ENCODE data around the gene EPN3. TPM values are rescaled to one million over a fixed set of nuclear protein-coding genes. Genes with fewer than 3 reads are reported as not detected.

EPN3 gene
- total and polyA plus RNA-seq, 2 donors (not counting 1 experiment from before 2014, with no cell fraction given) = not detected

DNA sequence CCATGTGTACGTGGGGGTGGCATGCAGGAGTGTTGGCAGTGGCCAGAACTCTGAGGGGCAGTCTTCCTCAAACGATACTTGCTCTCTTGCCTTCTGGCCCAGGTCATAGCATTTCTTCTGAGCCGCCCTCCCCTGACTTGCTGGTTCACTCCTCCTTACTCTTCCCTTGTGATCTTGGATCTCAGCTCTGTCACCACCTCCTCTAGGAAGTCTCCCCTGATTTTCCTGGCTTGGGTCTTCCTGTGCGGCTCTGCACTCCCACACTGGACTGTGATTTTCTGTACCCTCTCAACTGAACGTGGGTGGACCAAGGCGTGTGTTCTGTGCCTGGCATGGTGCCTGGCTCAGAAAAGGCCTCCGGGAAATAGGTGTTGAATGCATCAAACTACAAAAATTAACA, 2.9 kb downstream of the EPN3 start:
- ATAC-seq (ENCODE audit: low read depth) (no peak), DNase-seq (no peak)
- no peaks in the 10 kb centered on the region for H3K79me2 ChIP-seq (ENCODE audit: control insufficient read depth, insufficient read depth, low read length)
- Mint-ChIP-seq H3K27ac (no peak overlapping the region), H3K4me1 (peaks cover 9% of the 10 kb centered on the region), H3K4me3 (no peak overlapping the region), H3K27me3 (peaks cover 55% of the 10 kb centered on the region), H3K9me3 (ENCODE audit: insufficient read depth) (no peaks in the 10 kb centered on the region)
- H3K27ac ChIP-seq (ENCODE audit: low read length in 2 of 2) = no peak overlapping the region
- CTCF ChIA-PET = interaction anchor here (0.7 kb wide), 1 partner anchor 51 kb away, joined by 3 read pairs; no protein-coding TSS in a partner anchor
- no peak overlapping the region for H3K9ac ChIP-seq (ENCODE audit: low read length)
- H3K4me1 ChIP-seq (ENCODE audit: control insufficient read depth in 2 of 2, insufficient read depth in 2 of 2, low read length in 2 of 2) = peaks cover 12 to 15% of the 10 kb centered on the region in 2 donors
- H2AFZ ChIP-seq (ENCODE audit: insufficient read depth, low read depth, low read length, poor library complexity, severe bottlenecking) = no peak overlapping the region
- peaks cover 0 to 4% (median 0%) of the 10 kb centered on the region in 3 donors for H3K9me3 ChIP-seq (ENCODE audit: control extremely low read depth in 1 of 3, control insufficient read depth in 2 of 3, insufficient read depth in 1 of 3, low read length in 2 of 3)
- WGBS (ENCODE audit: insufficient coverage) = 89% methylated on average over 3 of the region's 7 CpGs
- no peaks in the 10 kb centered on the region for H3K36me3 ChIP-seq (replicated peaks in 1 of 2; ENCODE audit: control extremely low read depth in 1 of 2, control insufficient read depth in 1 of 2, extremely low read depth in 1 of 2, insufficient read depth in 2 of 2, low read length in 1 of 2)
- no peak overlapping the region for H3K4me3 ChIP-seq (ENCODE audit: control extremely low read depth in 1 of 5, extremely low read depth in 1 of 5, insufficient read depth in 1 of 5, low read depth in 2 of 5, low read length in 4 of 5)
- H3K4me2 ChIP-seq (replicated peaks; ENCODE audit: low read depth, low read length, poor library complexity, severe bottlenecking) = no peak overlapping the region
- TF ChIP-seq, protein P1, sequence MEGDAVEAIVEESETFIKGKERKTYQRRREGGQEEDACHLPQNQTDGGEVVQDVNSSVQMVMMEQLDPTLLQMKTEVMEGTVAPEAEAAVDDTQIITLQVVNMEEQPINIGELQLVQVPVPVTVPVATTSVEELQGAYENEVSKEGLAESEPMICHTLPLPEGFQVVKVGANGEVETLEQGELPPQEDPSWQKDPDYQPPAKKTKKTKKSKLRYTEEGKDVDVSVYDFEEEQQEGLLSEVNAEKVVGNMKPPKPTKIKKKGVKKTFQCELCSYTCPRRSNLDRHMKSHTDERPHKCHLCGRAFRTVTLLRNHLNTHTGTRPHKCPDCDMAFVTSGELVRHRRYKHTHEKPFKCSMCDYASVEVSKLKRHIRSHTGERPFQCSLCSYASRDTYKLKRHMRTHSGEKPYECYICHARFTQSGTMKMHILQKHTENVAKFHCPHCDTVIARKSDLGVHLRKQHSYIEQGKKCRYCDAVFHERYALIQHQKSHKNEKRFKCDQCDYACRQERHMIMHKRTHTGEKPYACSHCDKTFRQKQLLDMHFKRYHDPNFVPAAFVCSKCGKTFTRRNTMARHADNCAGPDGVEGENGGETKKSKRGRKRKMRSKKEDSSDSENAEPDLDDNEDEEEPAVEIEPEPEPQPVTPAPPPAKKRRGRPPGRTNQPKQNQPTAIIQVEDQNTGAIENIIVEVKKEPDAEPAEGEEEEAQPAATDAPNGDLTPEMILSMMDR (IDR thresholded peaks at IDR 0.05) = no peak
- intact Hi-C loops (cut with micrococcal nuclease) = no loop called here
- no peaks in the 10 kb centered on the region for H4K20me1 ChIP-seq (ENCODE audit: control insufficient read depth, insufficient read depth, low read length, poor library complexity, severe bottlenecking)
- H3K27me3 ChIP-seq (replicated peaks in 1 of 4; ENCODE audit: control extremely low read depth in 1 of 4, control insufficient read depth in 3 of 4, insufficient read depth in 4 of 4, low read length in 3 of 4) = peaks cover 0 to 41% (median 19%) of the 10 kb centered on the region in 4 experiments
- POLR2A ChIA-PET = no interaction called here

DNA sequence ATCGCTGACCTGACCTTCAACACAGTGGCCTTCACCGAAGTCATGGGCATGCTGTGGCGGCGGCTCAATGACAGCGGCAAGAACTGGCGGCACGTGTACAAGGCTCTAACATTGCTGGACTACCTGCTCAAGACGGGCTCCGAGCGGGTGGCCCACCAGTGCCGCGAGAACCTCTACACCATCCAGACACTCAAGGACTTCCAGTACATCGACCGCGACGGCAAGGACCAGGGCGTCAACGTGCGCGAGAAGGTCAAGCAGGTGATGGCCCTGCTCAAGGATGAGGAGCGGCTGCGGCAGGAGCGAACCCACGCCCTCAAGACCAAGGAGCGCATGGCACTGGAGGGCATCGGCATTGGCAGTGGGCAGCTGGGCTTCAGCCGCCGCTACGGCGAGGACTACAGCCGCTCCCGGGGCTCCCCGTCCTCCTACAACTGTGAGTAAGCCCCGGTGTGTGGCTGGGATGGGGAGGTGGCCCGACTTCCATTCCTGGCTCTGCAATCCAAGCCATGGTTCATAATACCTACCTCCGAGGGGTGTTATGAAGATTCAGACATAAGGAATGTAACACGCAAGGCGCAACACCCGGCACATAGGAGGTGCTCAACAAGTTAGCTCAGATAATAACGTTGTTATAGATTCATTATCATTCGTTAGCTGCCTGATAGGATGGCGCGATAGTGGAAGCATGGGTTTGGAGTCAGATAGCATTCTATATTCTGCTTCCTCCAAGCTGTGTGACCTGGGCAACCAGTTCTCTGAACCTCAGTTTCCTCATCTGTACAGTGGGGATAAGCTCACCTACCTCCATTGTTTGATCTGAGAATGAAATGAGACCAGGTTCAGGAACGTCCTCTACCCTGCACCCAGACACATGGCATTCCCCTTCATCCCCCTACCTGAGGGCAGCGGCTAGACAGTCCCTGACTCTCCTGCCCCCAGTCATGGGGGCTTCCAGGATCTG, 4.4 kb downstream of the EPN3 start:
- Histone ChIP-seq H3K27ac (ENCODE audit: low read length in 2 of 2) (no peak overlapping the region), H3K9ac (ENCODE audit: low read length) (no peak overlapping the region), H4K20me1 (ENCODE audit: control insufficient read depth, insufficient read depth, low read length, poor library complexity, severe bottlenecking) (no peaks in the 10 kb centered on the region), H3K36me3 (replicated peaks in 1 of 2; ENCODE audit: control extremely low read depth in 1 of 2, control insufficient read depth in 1 of 2, extremely low read depth in 1 of 2, insufficient read depth in 2 of 2, low read length in 1 of 2) (no peaks in the 10 kb centered on the region), H3K27me3 (replicated peaks in 1 of 4; ENCODE audit: control extremely low read depth in 1 of 4, control insufficient read depth in 3 of 4, insufficient read depth in 4 of 4, low read length in 3 of 4) (peaks cover 0 to 35% (median 13%) of the 10 kb centered on the region in 4 experiments), H3K4me2 (replicated peaks; ENCODE audit: low read depth, low read length, poor library complexity, severe bottlenecking) (no peak overlapping the region), H2AFZ (ENCODE audit: insufficient read depth, low read depth, low read length, poor library complexity, severe bottlenecking) (no peak overlapping the region), H3K4me1 (ENCODE audit: control insufficient read depth in 2 of 2, insufficient read depth in 2 of 2, low read length in 2 of 2) (peaks cover 17 to 22% of the 10 kb centered on the region in 2 donors), H3K9me3 (ENCODE audit: control extremely low read depth in 1 of 3, control insufficient read depth in 2 of 3, insufficient read depth in 1 of 3, low read length in 2 of 3) (peaks cover 0 to 4% (median 0%) of the 10 kb centered on the region in 3 donors), H3K4me3 (ENCODE audit: control extremely low read depth in 1 of 5, extremely low read depth in 1 of 5, insufficient read depth in 1 of 5, low read depth in 2 of 5, low read length in 4 of 5) (no peak overlapping the region), H3K79me2 (ENCODE audit: control insufficient read depth, insufficient read depth, low read length) (no peaks in the 10 kb centered on the region)
- Mint-ChIP-seq H3K4me3 (no peak overlapping the region), H3K27me3 (peaks cover 41% of the 10 kb centered on the region), H3K9me3 (ENCODE audit: insufficient read depth) (no peaks in the 10 kb centered on the region), H3K4me1 (peaks cover 9% of the 10 kb centered on the region), H3K27ac (no peak overlapping the region)
- ATAC-seq (ENCODE audit: low read depth) (no peak), DNase-seq (no peak)
- ChIA-PET CTCF (no interaction called here), POLR2A (interaction anchor here (0.7 kb wide), 1 partner anchor 30 kb away, joined by 3 read pairs; no protein-coding TSS in a partner anchor)
- TF ChIP-seq, protein P1 (IDR thresholded peaks at IDR 0.05) = no peak
- no peak for TF ChIP-seq EZH2 (IDR thresholded peaks at IDR 0.05; ENCODE audit: borderline replicate concordance, insufficient read depth, low read depth, low read length, poor library complexity, severe bottlenecking)
- intact Hi-C loops (cut with micrococcal nuclease) = no loop called here
- WGBS (ENCODE audit: insufficient coverage) = 97% methylated on average over 45 of the region's 45 CpGs

Measured in B cell (primary cell).